Measurements from ENCODE around the gene TMEM175.

Gene TMEM175

DNA sequence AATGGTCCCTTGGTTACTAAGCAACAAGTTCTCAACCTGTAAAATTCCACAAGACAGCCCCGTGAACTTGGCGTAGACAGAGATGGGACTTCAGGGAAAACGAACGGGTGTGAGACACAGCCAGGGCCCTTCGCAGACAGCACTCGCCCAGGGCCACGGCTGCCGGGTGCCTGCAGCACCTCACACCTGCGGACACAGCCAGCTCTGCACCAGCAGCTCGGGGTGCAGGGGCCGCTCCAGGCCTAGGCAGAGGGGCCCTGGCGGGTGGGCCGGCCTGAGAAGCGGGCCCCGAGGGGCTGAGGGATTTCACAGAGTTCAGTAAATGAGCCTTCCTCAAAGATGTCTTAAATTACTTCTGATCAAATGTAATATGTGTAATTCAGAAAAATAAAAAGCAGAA is 34.1 kb upstream of the TMEM175 start:
- no peak for TF ChIP-seq CTCF (IDR thresholded peaks at IDR 0.05; ENCODE audit: control insufficient read depth, extremely low read depth, insufficient read depth)
- no peak for DNase-seq (ENCODE audit: low read depth)
- H3K4me3 ChIP-seq (ENCODE audit: low read depth, low read length) = no peak overlapping the region

DNA sequence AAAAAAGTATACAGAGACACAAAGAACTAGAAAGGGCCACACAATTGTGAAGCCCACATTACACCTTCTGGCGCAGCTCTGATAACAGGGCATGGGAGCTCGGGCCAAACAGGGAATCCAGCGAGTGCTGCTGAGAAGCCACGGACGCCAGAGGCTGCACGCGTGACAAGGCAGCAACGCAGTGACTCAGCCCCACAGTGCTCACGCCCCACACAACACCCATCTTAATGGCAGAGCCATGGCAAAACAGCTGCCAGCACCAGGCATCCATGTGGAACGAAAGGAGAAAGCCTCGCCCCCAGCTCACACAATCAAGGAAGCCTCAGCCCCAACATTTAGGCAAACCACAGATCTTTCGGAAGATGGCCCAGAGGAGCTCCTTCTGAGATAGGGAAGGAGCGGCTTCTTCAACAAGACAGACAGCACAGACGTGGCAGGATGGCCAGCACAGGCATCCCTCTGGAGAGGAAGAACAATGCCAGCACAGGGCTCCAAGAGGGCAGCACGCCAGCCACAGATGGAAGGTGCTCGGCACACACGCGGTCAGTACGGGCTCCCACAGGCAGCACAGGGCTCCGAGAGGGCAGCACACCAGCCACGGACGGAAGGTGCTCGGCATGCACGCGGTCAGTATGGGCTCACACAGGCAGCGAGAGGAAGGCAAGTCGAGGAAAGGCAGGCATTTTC is 33.2 kb upstream of the TMEM175 start:
- no peak for DNase-seq (ENCODE audit: low read depth)
- no peak overlapping the region for H3K4me3 ChIP-seq (ENCODE audit: low read depth, low read length)
- TF ChIP-seq CTCF (IDR thresholded peaks at IDR 0.05; ENCODE audit: control insufficient read depth, extremely low read depth, insufficient read depth) = no peak

DNA sequence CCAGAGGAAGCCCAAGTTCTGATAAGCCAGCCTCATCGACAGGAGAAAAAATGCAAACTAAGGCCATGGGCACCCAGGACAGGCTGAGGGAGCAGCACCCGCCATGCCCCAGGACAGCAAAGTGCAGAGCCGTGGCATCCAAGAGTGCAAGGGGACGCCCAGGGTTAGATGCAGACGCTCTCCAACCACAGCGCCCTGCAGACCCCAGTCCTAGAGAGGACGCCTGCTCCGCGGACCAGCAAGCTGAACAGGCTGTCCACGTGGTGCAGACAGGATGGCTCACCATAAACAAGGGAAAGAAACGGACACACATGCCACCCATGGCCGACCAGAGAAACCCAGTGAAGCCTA is 32.7 kb upstream of the TMEM175 start:
- TF ChIP-seq CTCF (IDR thresholded peaks at IDR 0.05; ENCODE audit: control insufficient read depth, extremely low read depth, insufficient read depth) = no peak

DNA sequence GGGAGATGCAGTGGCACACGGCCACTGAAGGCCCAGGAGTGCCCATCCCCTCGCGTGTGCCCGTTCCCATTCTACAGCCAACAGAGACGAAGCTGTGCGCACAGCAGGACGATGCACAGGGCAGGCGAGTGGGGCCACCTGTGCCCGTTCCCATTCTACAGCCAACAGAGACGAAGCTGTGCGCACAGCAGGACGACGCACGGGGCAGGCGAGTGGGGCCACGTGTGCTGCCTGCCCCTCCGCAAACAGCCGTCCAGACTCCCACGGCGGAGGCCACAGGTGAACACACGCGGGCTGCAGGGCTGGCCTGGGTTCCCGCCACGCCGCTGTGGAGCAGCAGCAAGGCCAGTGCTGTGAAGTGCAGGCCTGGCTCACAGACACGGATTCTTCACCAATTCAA is 32.2 kb upstream of the TMEM175 start:
- no peak overlapping the region for H3K4me3 ChIP-seq (ENCODE audit: low read depth, low read length)
- no peak for DNase-seq (ENCODE audit: low read depth)
- TF ChIP-seq CTCF (IDR thresholded peaks at IDR 0.05; ENCODE audit: control insufficient read depth, extremely low read depth, insufficient read depth) = no peak

More for the DNA sequence above, 32.7 kb upstream of the TMEM175 start:
- DNase-seq (ENCODE audit: low read depth) = no peak
- H3K4me3 ChIP-seq (ENCODE audit: low read depth, low read length) = no peak overlapping the region

- no peak for TF ChIP-seq CTCF (IDR thresholded peaks at IDR 0.05; ENCODE audit: control insufficient read depth, extremely low read depth, insufficient read depth)
- H3K4me3 ChIP-seq (ENCODE audit: low read depth, low read length) = no peak overlapping the region
- no peak for DNase-seq (ENCODE audit: low read depth)
These were observed 31.5 kb upstream of the TMEM175 start for GRCh38 chr4:900721-901120.

DNA sequence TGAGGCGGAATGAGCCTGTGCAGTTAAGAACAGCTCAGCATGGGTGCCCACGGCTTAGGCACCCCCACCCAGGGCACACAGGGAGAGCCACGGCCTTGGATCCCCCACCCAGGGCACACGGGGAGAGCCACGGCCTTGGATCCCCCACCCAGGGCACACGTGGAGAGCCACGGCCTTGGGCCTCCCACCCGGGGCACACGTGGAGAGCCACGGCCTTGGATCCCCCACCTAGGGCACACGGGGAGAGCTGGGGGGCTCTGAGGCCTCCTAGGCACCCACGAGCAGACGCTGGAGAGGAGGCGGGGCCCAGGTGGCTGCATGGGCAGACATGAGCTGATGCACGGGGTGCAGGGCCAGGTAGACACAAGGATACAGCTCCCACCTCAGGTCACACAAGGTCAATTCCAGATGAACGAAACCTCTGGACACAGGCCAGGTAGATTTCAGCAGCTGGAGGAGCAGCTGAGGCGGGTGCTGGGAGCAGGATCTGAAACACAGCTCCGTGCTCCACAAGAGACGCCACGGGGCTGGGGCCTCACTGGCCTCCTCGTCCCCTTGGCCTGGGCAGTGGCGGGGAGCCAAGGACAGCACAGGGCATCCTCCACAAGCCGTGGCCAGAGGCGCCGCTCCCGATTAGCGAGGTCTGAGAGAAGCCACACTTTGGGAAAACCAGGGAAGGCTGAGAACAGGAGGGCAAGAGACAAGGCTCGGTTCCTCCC is 30.9 kb upstream of the TMEM175 start:
- no peak for DNase-seq (ENCODE audit: low read depth)
- no peak overlapping the region for H3K4me3 ChIP-seq (ENCODE audit: low read depth, low read length)
- TF ChIP-seq CTCF (IDR thresholded peaks at IDR 0.05; ENCODE audit: control insufficient read depth, extremely low read depth, insufficient read depth) = no peak
